OCI-LY3 (cell line): ENCODE results near the gene KDM4B.

Experiments used
- H2AFZ ChIP-seq: fragments of 200-600, 300-600 bp; shearing (Covaris generic); 2 replicates; pipeline ENCODE4 v1.6.0; 2014; ENCODE audit warnings: antibody characterized with exemption, low read depth, low read length
- H3K27ac ChIP-seq: fragments of 200-600, 300-600 bp; sonication (generic); 2 replicates; pipeline ENCODE4 v1.5.1; 2014; ENCODE audit warnings: mild to moderate bottlenecking, low read length, moderate library complexity, mixed read lengths
- H3K27me3 ChIP-seq: fragments of 200-600, 300-600 bp; sonication (generic); 2 replicates; pipeline ENCODE4 v1.6.1; 2014; ENCODE audit warnings: low read depth, low read length, mixed read lengths
- H3K36me3 ChIP-seq: fragments of 200-600, 300-600 bp; sonication (generic); replicated peaks from 2 replicates; pipeline ENCODE3; 2014; ENCODE audit warnings: low read depth, low read length, mixed read lengths
- H3K4me1 ChIP-seq: fragments of 300-600, 200-600 bp; sonication (generic); 2 replicates; pipeline ENCODE4 v1.6.1; 2014; ENCODE audit warnings: low read length, mixed read lengths
- H3K4me2 ChIP-seq: fragments of 200-600, 300-600 bp; sonication (generic); 2 replicates; pipeline ENCODE4 v1.6.1; 2014; ENCODE audit warnings: low read length, mixed read lengths
- H3K4me3 ChIP-seq: fragments of 300-600, 200-600 bp; sonication (generic); 2 replicates; pipeline ENCODE4 v1.5.1; 2014; ENCODE audit warnings: antibody characterized with exemption, mild to moderate bottlenecking, low read length, moderate library complexity
- H3K79me2 ChIP-seq: fragments of 300-600, 200-600 bp; shearing (Covaris generic); 2 replicates; pipeline ENCODE4 v1.6.1; 2014; ENCODE audit warnings: mild to moderate bottlenecking, low read length, mixed read lengths
- H3K9ac ChIP-seq: fragments of 300-600, 200-600 bp; shearing (Covaris generic); 2 replicates; pipeline ENCODE4 v1.6.0; 2014; ENCODE audit warnings: mild to moderate bottlenecking, low read length, moderate library complexity
- H3K9me3 ChIP-seq: fragments of 200-600, 300-600 bp; shearing (Covaris generic); 2 replicates; pipeline ENCODE4 v1.6.1; 2014; ENCODE audit warnings: low read length, mixed read lengths; ENCODE audit not compliant: insufficient read depth
- H4K20me1 ChIP-seq: fragments of 200-600, 300-600 bp; sonication (generic); 2 replicates; pipeline ENCODE4 v1.6.1; 2016; ENCODE audit warnings: low read length, mixed read lengths; ENCODE audit not compliant: insufficient read depth
- CTCF ChIP-seq: fragments of 200-600, 300-600 bp; sonication (generic); IDR thresholded peaks from 2 replicates; pipeline ENCODE4 v1.5.1; 2014; ENCODE audit warnings: antibody characterized with exemption, low read length, low read depth
- EZH2phosphoT487 ChIP-seq: fragments of 200-600 bp; shearing (Covaris generic); IDR thresholded peaks from 2 replicates; pipeline ENCODE4 v1.6.1; 2018; ENCODE audit warnings: antibody characterized with exemption, mixed run types, low read depth

Gene KDM4B

GRCh38 chr19:5143471-5144411, 174.8 kb downstream of the KDM4B start:
- Histone ChIP-seq H3K9ac (no peak overlapping the region), H3K36me3 (peaks cover 33% of the 10 kb centered on the region), H3K27me3 (no peaks in the 10 kb centered on the region), H4K20me1 (peaks cover 6% of the 10 kb centered on the region; the same call in 1 of the 2 replicates), H3K4me3 (no peak overlapping the region), H3K27ac (no peak overlapping the region), H3K4me1 (no peaks in the 10 kb centered on the region), H3K9me3 (no peaks in the 10 kb centered on the region), H2AFZ (no peak overlapping the region), H3K4me2 (no peak overlapping the region), H3K79me2 (no peaks in the 10 kb centered on the region)
- TF ChIP-seq CTCF (no peak), EZH2phosphoT487 (no peak)

- H3K4me2 ChIP-seq = no peak overlapping the region
- no peak overlapping the region for H3K27ac ChIP-seq
- peaks cover 6% of the 10 kb centered on the region; the same call in 1 of the 2 replicates for H4K20me1 ChIP-seq
- H3K79me2 ChIP-seq = no peaks in the 10 kb centered on the region
- H3K27me3 ChIP-seq = no peaks in the 10 kb centered on the region
- no peak overlapping the region for H3K9ac ChIP-seq
- H2AFZ ChIP-seq = no peak overlapping the region
- peaks cover 25% of the 10 kb centered on the region for H3K36me3 ChIP-seq
- no peak for TF ChIP-seq EZH2phosphoT487
- no peak for TF ChIP-seq CTCF
- no peaks in the 10 kb centered on the region for H3K4me1 ChIP-seq
- no peak overlapping the region for H3K4me3 ChIP-seq
- no peaks in the 10 kb centered on the region for H3K9me3 ChIP-seq
These were observed 175.7 kb downstream of the KDM4B start for GRCh38 chr19:5144545-5145179.

- Histone ChIP-seq H4K20me1 (peaks cover 6% of the 10 kb centered on the region; the same call in 1 of the 2 replicates), H3K36me3 (peaks cover 23% of the 10 kb centered on the region), H3K9me3 (no peaks in the 10 kb centered on the region), H3K4me3 (no peak overlapping the region), H2AFZ (no peak overlapping the region), H3K9ac (no peak overlapping the region), H3K27ac (no peak overlapping the region), H3K27me3 (no peaks in the 10 kb centered on the region), H3K79me2 (no peaks in the 10 kb centered on the region), H3K4me1 (no peaks in the 10 kb centered on the region), H3K4me2 (no peak overlapping the region)
- TF ChIP-seq CTCF (no peak), EZH2phosphoT487 (no peak)
These were observed 176.9 kb downstream of the KDM4B start for GRCh38 chr19:5145521-5146511.
